IMR-90 (cell line): Measurements from ENCODE around the gene PNMA6E. TPM values are rescaled to one million over a fixed set of nuclear protein-coding genes. Genes with fewer than 3 reads are reported as not detected.

Experiments used
- ATAC-seq: fragments of 200-7000 bp; cut with Tn5 transposase; 2 replicates; pipeline ENCODE4 v1.9.1; 2020; ENCODE audit warnings: low read depth, mild to moderate bottlenecking, moderate library complexity
- BruUV-seq: library from RNA; stranded (reverse); fragments of 400-500 nt; replicated peaks from 2 replicates; lab custom pipeline; 2021; lab: Mats Ljungman, UMichigan
- CTCF ChIA-PET: fragments of 300-600 bp; formaldehyde crosslinking; extraction: SDS; loops from one replicate; lab custom pipeline; 2021; ENCODE audit warnings: antibody characterized with exemption; lab: Yijun Ruan, JAX
- POLR2A ChIA-PET: fragments of 300-600 bp; sonication (Branson Sonifier 250); formaldehyde crosslinking; loops from one replicate; lab custom pipeline; 2022; ENCODE audit warnings: antibody characterized with exemption; ENCODE audit not compliant: unreplicated experiment; lab: Charles Lee
- DNase-seq: peaks from one replicate; pipeline ENCODE4 v3.0.0; 2013
- H2AFZ ChIP-seq: replicated peaks from 2 replicates; pipeline ENCODE3; 2013; ENCODE audit warnings: low read length, mild to moderate bottlenecking; ENCODE audit not compliant: poor library complexity
- H2AK5ac ChIP-seq: 2 replicates; pipeline ENCODE4 v1.6.1; 2013; ENCODE audit warnings: low read depth, low read length, inconsistent platforms
- H2AK9ac ChIP-seq: replicated peaks from 2 replicates; pipeline ENCODE3; 2013; ENCODE audit warnings: mild to moderate bottlenecking, low read depth, low read length, moderate library complexity; ENCODE audit not compliant: poor library complexity
- H2BK120ac ChIP-seq: 2 replicates; pipeline ENCODE4 v1.6.1; 2013; ENCODE audit warnings: low read depth, low read length, inconsistent platforms
- H2BK15ac ChIP-seq: 3 replicates; pipeline ENCODE4 v1.6.1; 2013; ENCODE audit warnings: low read depth, low read length, inconsistent platforms
- H2BK20ac ChIP-seq: 2 replicates; pipeline ENCODE4 v1.6.1; 2013; ENCODE audit warnings: low read depth, mild to moderate bottlenecking, inconsistent platforms, low read length, moderate library complexity
- H2BK5ac ChIP-seq: 2 replicates; pipeline ENCODE4 v1.6.1; 2013; ENCODE audit warnings: mild to moderate bottlenecking, low read depth, low read length, inconsistent platforms; ENCODE audit not compliant: poor library complexity, severe bottlenecking
- H3K14ac ChIP-seq: replicated peaks from 2 replicates; pipeline ENCODE4 v1.6.1; 2013; ENCODE audit warnings: low read depth, low read length, inconsistent platforms
- H3K18ac ChIP-seq: 2 replicates; pipeline ENCODE4 v1.6.1; 2013; ENCODE audit warnings: low read depth, low read length, control low read depth
- H3K23ac ChIP-seq: 2 replicates; pipeline ENCODE4 v1.6.1; 2013; ENCODE audit warnings: low read depth, low read length, inconsistent platforms
- H3K27ac ChIP-seq: 2 replicates; pipeline ENCODE4 v1.5.1; 2013; ENCODE audit warnings: mild to moderate bottlenecking, control low read depth, low read length; ENCODE audit not compliant: insufficient read depth
- H3K27me3 ChIP-seq: 2 replicates; pipeline ENCODE4 v1.6.1; 2013; ENCODE audit warnings: low read length; ENCODE audit not compliant: control insufficient read depth, insufficient read depth
- H3K36me3 ChIP-seq: 2 replicates; pipeline ENCODE4 v1.6.1; 2013; ENCODE audit warnings: low read length, mixed read lengths; ENCODE audit not compliant: control insufficient read depth, insufficient read depth
- H3K4ac ChIP-seq: 2 replicates; pipeline ENCODE4 v1.6.1; 2013; ENCODE audit warnings: low read depth, low read length, inconsistent platforms
- H3K4me1 ChIP-seq: 2 replicates; pipeline ENCODE4 v1.6.1; 2013; ENCODE audit warnings: low read length, mixed read lengths; ENCODE audit not compliant: control insufficient read depth, insufficient read depth
- H3K4me2 ChIP-seq: 2 replicates; pipeline ENCODE4 v1.6.1; 2013; ENCODE audit warnings: low read depth, mild to moderate bottlenecking, control low read depth, low read length, moderate library complexity
- H3K4me3 ChIP-seq: 2 replicates; pipeline ENCODE4 v1.5.1; 2013; ENCODE audit warnings: low read depth, mild to moderate bottlenecking, control low read depth, low read length, moderate library complexity; ENCODE audit not compliant: insufficient read depth
- H3K56ac ChIP-seq: 2 replicates; pipeline ENCODE4 v1.6.1; 2013; ENCODE audit warnings: low read length, inconsistent platforms; ENCODE audit not compliant: insufficient read depth; ENCODE audit errors: extremely low read depth
- H3K79me1 ChIP-seq, 2 experiments: 2 replicates each; pipeline ENCODE4 v1.6.1; 2013; ENCODE audit warnings: low read length in 2 of 2, inconsistent platforms in 1 of 2, low read depth in 1 of 2
- H3K9ac ChIP-seq: 2 replicates; pipeline ENCODE4 v1.6.1; 2013; ENCODE audit warnings: low read depth, low read length, control low read depth
- H3K9me1 ChIP-seq: 2 replicates; pipeline ENCODE4 v1.6.1; 2013; ENCODE audit warnings: low read length, inconsistent platforms; ENCODE audit not compliant: insufficient read depth
- H3K9me3 ChIP-seq: 2 replicates; pipeline ENCODE4 v1.6.1; 2013; ENCODE audit warnings: low read length; ENCODE audit not compliant: control insufficient read depth, insufficient read depth
- H4K20me1 ChIP-seq: 2 replicates; pipeline ENCODE4 v1.6.1; 2013; ENCODE audit warnings: low read length, inconsistent platforms; ENCODE audit not compliant: insufficient read depth
- H4K5ac ChIP-seq: 2 replicates; pipeline ENCODE4 v1.6.1; 2013; ENCODE audit warnings: mild to moderate bottlenecking, low read depth, low read length, control low read depth
- H4K8ac ChIP-seq, 2 experiments: 2 replicates each; pipeline ENCODE4 v1.6.1; 2013; ENCODE audit warnings: low read depth in 2 of 2, low read length in 2 of 2, control low read depth in 1 of 2, inconsistent platforms in 1 of 2
- H4K91ac ChIP-seq: 2 replicates; pipeline ENCODE4 v1.6.1; 2013; ENCODE audit warnings: low read depth, low read length, inconsistent platforms; ENCODE audit not compliant: insufficient read depth
- MAFK ChIP-seq: IDR thresholded peaks from 2 replicates; pipeline ENCODE4 v1.6.1; 2012; ENCODE audit warnings: low read depth, low read length, improper control_type of control experiment
- MAZ ChIP-seq: IDR thresholded peaks from 2 replicates; pipeline ENCODE4 v1.6.1; 2012; ENCODE audit warnings: low read depth, mild to moderate bottlenecking, low read length, improper control_type of control experiment, moderate library complexity, borderline replicate concordance
- MXI1 ChIP-seq: IDR thresholded peaks from 2 replicates; pipeline ENCODE4 v1.6.1; 2012; ENCODE audit warnings: low read depth, mild to moderate bottlenecking, low read length, moderate library complexity, borderline replicate concordance
- RAD21 ChIP-seq: IDR thresholded peaks from 2 replicates; pipeline ENCODE4 v1.6.1; 2012; ENCODE audit warnings: low read length, improper control_type of control experiment
- SMC3 ChIP-seq: fragments of 150-350 bp; IDR thresholded peaks from 2 replicates; pipeline ENCODE4 v1.6.1; 2016; ENCODE audit warnings: low read depth, mild to moderate bottlenecking, antibody characterized with exemption, low read length, moderate library complexity
- WGBS, 2 experiments: methylation state at CpG; one replicate each; pipeline versions ENCODE4 v1.1.5 to v1.1.7; 2013; ENCODE audit warnings: missing lambda C conversion rate in 2 of 2; ENCODE audit not compliant: insufficient read length in 1 of 2; ENCODE audit errors: extremely low coverage in 2 of 2; 5-methylcytosine and 5-hydroxymethylcytosine counted together
- dilution Hi-C: fragments of 300-500 bp; cut with HindIII; formaldehyde crosslinking; loops from one replicate; pipeline ENCODE4 v1.14.3; 2018; ENCODE audit warnings: low sequenced_read_pairs; ENCODE audit not compliant: unreplicated experiment
- in situ Hi-C: fragments of 300-500 bp; cut with MboI; formaldehyde crosslinking; loops from 3 replicates; pipeline ENCODE4 v1.14.3; 2019; ENCODE audit warnings: low sequenced_read_pairs, inconsistent platforms, mixed read lengths
- intact Hi-C: fragments of 100-400 bp; cut with micrococcal nuclease; formaldehyde crosslinking; loops from 2 replicates; pipeline ENCODE4 v1.10.0; 2022
- polyA plus RNA-seq, 3 experiments: library from polyadenylated mRNA; depleted of rRNA; stranded (reverse); fragments of >200 nt; gene quantifications; 2 replicates each; pipeline ENCODE4 v1.2.3, GENCODE V29; 2012; ENCODE audit warnings: low replicate concordance in 1 of 3
- total RNA-seq: library from RNA; depleted of rRNA; stranded (reverse); fragments of >200 nt; gene quantifications from 2 replicates; pipeline ENCODE4 v1.2.3, GENCODE V29; 2012

PNMA6E gene
- total and polyA plus RNA-seq, 2 of the 4 experiments (the other 2 are of a cell fraction): not detected

DNA sequence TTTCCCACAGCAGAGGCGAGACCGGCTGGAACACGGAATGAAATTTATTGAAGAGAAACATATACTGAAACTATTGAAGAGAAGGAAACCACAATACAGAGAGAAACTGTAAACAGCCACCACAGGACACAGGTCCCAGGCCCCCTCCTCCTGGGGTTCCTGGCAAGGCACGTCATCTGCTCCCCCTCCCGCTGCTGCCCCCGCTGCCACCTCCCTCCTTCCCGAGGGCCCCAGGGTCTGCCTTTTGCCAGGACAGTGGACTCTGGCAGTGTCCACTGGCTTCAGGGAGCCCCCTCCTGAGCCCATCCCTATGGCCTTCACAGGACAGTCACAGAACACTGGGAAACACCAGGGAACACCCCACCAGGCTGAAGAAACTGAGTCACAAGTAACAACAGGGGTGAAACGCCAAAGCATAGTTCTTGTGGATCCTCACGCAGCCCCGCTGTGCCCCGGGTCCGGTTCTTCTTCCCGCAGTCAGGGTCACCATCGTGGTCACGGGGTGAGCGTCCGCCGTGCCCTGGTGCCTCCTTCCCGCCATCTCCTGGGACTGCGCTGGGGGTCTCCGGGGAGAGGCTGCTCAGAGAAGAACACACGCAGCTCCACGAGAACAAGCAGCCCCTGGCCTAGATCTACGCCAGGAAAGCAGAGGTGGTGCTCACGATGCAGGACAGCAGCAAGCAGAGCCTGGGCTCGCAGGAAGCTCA, 5.4 kb downstream of the PNMA6E start:
- intact Hi-C loops: no loop called here
- Histone ChIP-seq H3K4me1 (no peaks in the 10 kb centered on the region), H3K56ac (no peak overlapping the region), H3K14ac (no peak overlapping the region), H3K4ac (no peak overlapping the region), H2AK5ac (no peak overlapping the region), H3K4me2 (no peak overlapping the region), H3K18ac (no peak overlapping the region), H4K5ac (no peak overlapping the region), H2AFZ (no peak overlapping the region), H2AK9ac (no peak overlapping the region), H2BK120ac (no peak overlapping the region), H3K9ac (no peak overlapping the region), H3K27ac (no peak overlapping the region), H3K23ac (no peak overlapping the region), H3K9me3 (peaks cover 3% of the 10 kb centered on the region; the same call in 1 of the 2 replicates), H3K9me1 (no peaks in the 10 kb centered on the region), H3K4me3 (no peak overlapping the region), H2BK20ac (no peak overlapping the region), H4K20me1 (no peaks in the 10 kb centered on the region), H3K79me1 (no peaks in the 10 kb centered on the region), H2BK5ac (no peak overlapping the region), H4K8ac (no peak overlapping the region), H4K91ac (no peak overlapping the region), H3K36me3 (no peaks in the 10 kb centered on the region), H2BK15ac (no peak overlapping the region), H3K27me3 (peaks cover 9% of the 10 kb centered on the region; the same call in 1 of the 2 replicates)
- DNase-seq (no peak), ATAC-seq (no peak)
- in situ Hi-C loops: no loop called here
- POLR2A ChIA-PET: no interaction called here
- no peak for TF ChIP-seq MAFK
- no peak for TF ChIP-seq SMC3
- TF ChIP-seq MXI1: no peak
- no peak for TF ChIP-seq MAZ
- TF ChIP-seq RAD21: no peak
- CTCF ChIA-PET: no interaction called here
- 83% methylated on average over 14 of the region's 26 CpGs; no CpG with 5 or more reads in 1 of the 2 experiments for WGBS, 2 experiments
- dilution Hi-C loops: no loop called here
- no TSS peak for BruUV-seq
